HCT116 (cell line): Measurements from ENCODE around the gene NME9. TPM values are rescaled to one million over a fixed set of nuclear protein-coding genes. Genes with fewer than 3 reads are reported as not detected.

Experiments used
- ATAC-seq: fragments of 200-7000 bp; cut with Tn5 transposase; 2 replicates; pipeline ENCODE4 v1.9.1; 2020; ENCODE audit warnings: mild to moderate bottlenecking, moderate library complexity
- BruUV-seq: library from RNA; stranded (reverse); fragments of 400-500 nt; replicated peaks from 2 replicates; lab custom pipeline; 2021; lab: Mats Ljungman, UMichigan
- CTCF ChIA-PET: fragments of 300-600 bp; sonication (Branson Sonifier 250); formaldehyde crosslinking; loops from one replicate; lab custom pipeline; 2021; ENCODE audit warnings: antibody characterized with exemption; lab: Charles Lee
- POLR2A ChIA-PET: fragments of 300-600, 350-600 bp; sonication (Branson Sonifier 250); formaldehyde crosslinking; loops from one replicate; lab custom pipeline; 2021; ENCODE audit warnings: antibody characterized with exemption; lab: Charles Lee
- RAD21 ChIA-PET, 2 experiments: fragments of 300-600 bp; sonication (Branson Sonifier 250); formaldehyde crosslinking; loops; one replicate each; lab custom pipeline; 2023; ENCODE audit warnings: low total read pairs in 2 of 2; ENCODE audit not compliant: uncharacterized antibody in 2 of 2, unreplicated experiment in 2 of 2, low non-redundant PET in 1 of 2; lab: Charles Lee
- DNase-seq: peaks from one replicate; pipeline ENCODE4 v3.0.0-alpha.2; 2010; ENCODE audit warnings: low read depth, low spot score
- H2AFZ ChIP-seq: fragments of 200-600 bp; shearing (Covaris generic), sonication (generic); 2 replicates; pipeline ENCODE4 v1.6.1; 2017; ENCODE audit warnings: low read depth, mixed run types, mixed read lengths, antibody characterized with exemption, low read length; ENCODE audit not compliant: poor library complexity, severe bottlenecking
- H3K27ac ChIP-seq: 2 replicates; pipeline ENCODE4 v1.5.1; 2012; ENCODE audit warnings: low read depth, low read length
- H3K27me3 ChIP-seq: fragments of 200-600 bp; sonication (generic); 2 replicates; pipeline ENCODE4 v1.6.1; 2016; ENCODE audit warnings: mixed run types, low read length, mixed read lengths; ENCODE audit not compliant: insufficient read depth
- H3K36me3 ChIP-seq, 2 experiments: fragments of 200-500 bp in 1 of 2; fragments of 200-600 bp in 1 of 2; sonication (Bioruptor generic) in 1 of 2; sonication (generic) in 1 of 2; 2 replicates each; pipeline versions ENCODE4 v1.5.1 to v1.6.1; 2014 to 2016; ENCODE audit warnings: low read length in 2 of 2, inconsistent platforms in 1 of 2, mixed read lengths in 1 of 2, mixed run types in 1 of 2; ENCODE audit not compliant: insufficient read depth in 2 of 2, control insufficient read depth in 1 of 2
- H3K4me1 ChIP-seq, 2 experiments: fragments of 200-600 bp in 1 of 2; sonication (generic) in 1 of 2; 2 replicates each; pipeline versions ENCODE4 v1.5.1 to v1.6.1; 2012 to 2017; ENCODE audit warnings: low read length in 2 of 2, inconsistent platforms in 1 of 2, mild to moderate bottlenecking in 1 of 2, mixed read lengths in 1 of 2, mixed run types in 1 of 2, moderate library complexity in 1 of 2; ENCODE audit not compliant: insufficient read depth in 2 of 2, control insufficient read depth in 1 of 2
- H3K4me2 ChIP-seq: fragments of 200-600 bp; sonication (generic); 2 replicates; pipeline ENCODE4 v1.6.1; 2017; ENCODE audit warnings: mixed run types, low read length, mixed read lengths
- H3K4me3 ChIP-seq, 2 experiments: fragments of 200-600 bp in 1 of 2; sonication (generic) in 1 of 2; replicated peaks in 1 of 2; 2 replicates each; pipeline ENCODE4 v1.5.1; 2011 to 2016; ENCODE audit warnings: low read length in 2 of 2, control low read depth in 1 of 2, low read depth in 1 of 2, mild to moderate bottlenecking in 1 of 2, mixed read lengths in 1 of 2, mixed run types in 1 of 2
- H3K79me2 ChIP-seq: fragments of 200-600 bp; sonication (generic); 2 replicates; pipeline ENCODE4 v1.6.1; 2017; ENCODE audit warnings: mild to moderate bottlenecking, mixed run types, low read length, moderate library complexity, mixed read lengths; ENCODE audit not compliant: insufficient read depth
- H3K9ac ChIP-seq: fragments of 200-600 bp; sonication (generic); 2 replicates; pipeline ENCODE4 v1.6.1; 2016; ENCODE audit warnings: low read length, mixed read lengths
- H3K9me2 ChIP-seq: fragments of 200-600 bp; sonication (generic), shearing (Covaris generic); 2 replicates; pipeline ENCODE4 v1.6.1; 2017; ENCODE audit warnings: mixed run types, mild to moderate bottlenecking, moderate library complexity; ENCODE audit not compliant: insufficient read depth
- H3K9me3 ChIP-seq, 2 experiments: fragments of 200-500 bp in 1 of 2; fragments of 200-600 bp in 1 of 2; sonication (Bioruptor generic) in 1 of 2; sonication (generic) in 1 of 2; 2 replicates each; pipeline ENCODE4 v1.6.1; 2014 to 2017; ENCODE audit warnings: low read length in 2 of 2, mixed read lengths in 2 of 2, inconsistent platforms in 1 of 2, low read depth in 1 of 2, mild to moderate bottlenecking in 1 of 2, mixed run types in 1 of 2, moderate library complexity in 1 of 2; ENCODE audit not compliant: control insufficient read depth in 1 of 2, insufficient read depth in 1 of 2
- H4K20me1 ChIP-seq: fragments of 200-600 bp; sonication (generic), shearing (Covaris generic); 2 replicates; pipeline ENCODE4 v1.6.1; 2017; ENCODE audit warnings: mixed run types, mild to moderate bottlenecking, moderate library complexity; ENCODE audit not compliant: insufficient read depth
- CBX3 ChIP-seq: IDR thresholded peaks from 2 replicates; pipeline ENCODE4 v1.6.1; 2012; ENCODE audit warnings: low read depth
- CEBPB ChIP-seq: IDR thresholded peaks from 2 replicates; pipeline ENCODE4 v1.6.1; 2012; ENCODE audit warnings: low read depth
- EGR1 ChIP-seq: IDR thresholded peaks from 2 replicates; pipeline ENCODE4 v1.6.1; 2012; ENCODE audit warnings: low read depth
- EZH2phosphoT487 ChIP-seq: fragments of 200-600 bp; IDR thresholded peaks from 2 replicates; pipeline ENCODE4 v1.6.1; 2018; ENCODE audit warnings: antibody characterized with exemption, borderline replicate concordance
- FOSL1 ChIP-seq: IDR thresholded peaks from 2 replicates; pipeline ENCODE4 v1.6.1; 2012; ENCODE audit warnings: low read depth
- JUND ChIP-seq: IDR thresholded peaks from 2 replicates; pipeline ENCODE4 v1.6.1; 2012
- POLR2A ChIP-seq: IDR thresholded peaks from 2 replicates; pipeline ENCODE4 v1.7.0; 2011; ENCODE audit warnings: borderline replicate concordance; ENCODE audit not compliant: insufficient read depth, insufficient read length; ENCODE audit errors: extremely low read depth
- POLR2AphosphoS5 ChIP-seq: IDR thresholded peaks from 2 replicates; pipeline ENCODE4 v1.6.1; 2011; ENCODE audit warnings: mild to moderate bottlenecking, low read depth, low read length, moderate library complexity
- RAD21 ChIP-seq: IDR thresholded peaks from 2 replicates; pipeline ENCODE4 v1.6.1; 2012; ENCODE audit warnings: low read depth, mild to moderate bottlenecking
- SIN3A ChIP-seq: IDR thresholded peaks from 2 replicates; pipeline ENCODE4 v1.6.1; 2012; ENCODE audit warnings: low read depth
- SP1 ChIP-seq: IDR thresholded peaks from 2 replicates; pipeline ENCODE4 v1.6.1; 2012; ENCODE audit warnings: low read depth
- SRF ChIP-seq: IDR thresholded peaks from 2 replicates; pipeline ENCODE4 v1.6.1; 2012; ENCODE audit warnings: low read depth
- TCF7L2 ChIP-seq: IDR thresholded peaks from 2 replicates; pipeline ENCODE4 v1.7.0; 2011; ENCODE audit warnings: borderline replicate concordance, inconsistent platforms; ENCODE audit not compliant: insufficient read depth, insufficient read length; ENCODE audit errors: extremely low read depth
- ZBTB33 ChIP-seq: IDR thresholded peaks from 2 replicates; pipeline ENCODE4 v1.6.1; 2011; ENCODE audit warnings: mild to moderate bottlenecking, low read length, moderate library complexity; ENCODE audit not compliant: insufficient replicate concordance; ENCODE audit errors: extremely low read depth
- ZNF274 ChIP-seq: fragments of 200-500 bp; sonication (Bioruptor generic); IDR thresholded peaks from 2 replicates; pipeline ENCODE4 v1.6.1; 2014; ENCODE audit warnings: mild to moderate bottlenecking, low read depth, low read length, inconsistent platforms
- intact Hi-C: fragments of 100-400 bp; cut with micrococcal nuclease; formaldehyde crosslinking; loops from 2 replicates; pipeline ENCODE4 v1.10.0; 2022
- total RNA-seq: library from RNA; stranded (reverse); gene quantifications from one replicate; pipeline ENCODE4 v1.2.1, GENCODE V29; 2021; ENCODE audit not compliant: unreplicated experiment
- TF ChIP-seq, protein P1 (sequence below), 3 experiments: fragments of 200-600 bp in 1 of 3; sonication (generic) in 1 of 3; IDR thresholded peaks in 2 of 3; conservative IDR thresholded peaks in 1 of 3; 2 replicates each; pipeline ENCODE4 v1.5.1; 2012 to 2017; ENCODE audit warnings: low read depth in 2 of 3, low read length in 2 of 3, antibody characterized with exemption in 1 of 3, borderline replicate concordance in 1 of 3, control low read depth in 1 of 3, mild to moderate bottlenecking in 1 of 3, mixed read lengths in 1 of 3, mixed run types in 1 of 3, moderate library complexity in 1 of 3; ENCODE audit not compliant: insufficient read depth in 1 of 3
- TF ChIP-seq, protein P2 (sequence below): IDR thresholded peaks from 2 replicates; pipeline ENCODE4 v1.6.1; 2012

NME9 gene
- total RNA-seq, 1 experiment from 2014 or later, result 0.79 TPM

DNA sequence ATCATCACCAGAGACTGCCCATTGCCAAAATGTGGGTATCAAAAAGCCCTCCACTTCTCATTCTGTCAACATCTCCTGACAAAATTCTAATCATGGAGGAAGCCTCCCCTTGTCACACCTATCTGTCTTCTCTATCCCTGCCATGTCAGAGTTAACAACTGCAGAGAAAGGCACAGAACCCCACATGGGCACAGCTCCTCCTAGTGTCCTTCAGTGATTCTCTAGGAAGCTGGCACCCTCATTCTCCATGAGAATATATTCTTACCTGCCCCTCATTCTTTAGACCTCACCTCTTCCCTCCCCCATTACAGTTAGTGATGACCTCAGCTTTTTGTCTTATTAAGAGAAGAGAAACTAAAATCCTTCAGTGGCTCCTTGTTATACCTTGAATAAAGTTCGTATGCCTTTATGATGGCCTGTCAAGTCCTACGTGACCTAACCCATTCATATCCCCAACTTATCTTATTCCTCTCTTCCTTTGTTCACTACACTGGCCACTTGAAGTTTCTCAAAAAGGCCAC, 44.6 kb downstream of the NME9 start:
- Histone ChIP-seq H3K27me3 (no peaks in the 10 kb centered on the region), H2AFZ (no peak overlapping the region), H3K9me2 (no peaks in the 10 kb centered on the region), H3K9ac (no peak overlapping the region), H3K36me3 (peaks cover 5 to 9% of the 10 kb centered on the region in 2 experiments; a peak in 3 of 4 replicates), H3K79me2 (no peaks in the 10 kb centered on the region), H4K20me1 (no peaks in the 10 kb centered on the region), H3K27ac (no peak overlapping the region), H3K9me3 (no peaks in the 10 kb centered on the region), H3K4me1 (no peaks in the 10 kb centered on the region), H3K4me3 (no peak overlapping the region), H3K4me2 (no peak overlapping the region)
- ChIA-PET CTCF (no interaction called here), RAD21 (no interaction called here), POLR2A (no interaction called here)
- BruUV-seq, result no TSS peak
- peak; percentile 64 for ATAC-seq
- intact Hi-C loops, result no loop called here
- no peak for DNase-seq
- TF ChIP-seq, protein P1, sequence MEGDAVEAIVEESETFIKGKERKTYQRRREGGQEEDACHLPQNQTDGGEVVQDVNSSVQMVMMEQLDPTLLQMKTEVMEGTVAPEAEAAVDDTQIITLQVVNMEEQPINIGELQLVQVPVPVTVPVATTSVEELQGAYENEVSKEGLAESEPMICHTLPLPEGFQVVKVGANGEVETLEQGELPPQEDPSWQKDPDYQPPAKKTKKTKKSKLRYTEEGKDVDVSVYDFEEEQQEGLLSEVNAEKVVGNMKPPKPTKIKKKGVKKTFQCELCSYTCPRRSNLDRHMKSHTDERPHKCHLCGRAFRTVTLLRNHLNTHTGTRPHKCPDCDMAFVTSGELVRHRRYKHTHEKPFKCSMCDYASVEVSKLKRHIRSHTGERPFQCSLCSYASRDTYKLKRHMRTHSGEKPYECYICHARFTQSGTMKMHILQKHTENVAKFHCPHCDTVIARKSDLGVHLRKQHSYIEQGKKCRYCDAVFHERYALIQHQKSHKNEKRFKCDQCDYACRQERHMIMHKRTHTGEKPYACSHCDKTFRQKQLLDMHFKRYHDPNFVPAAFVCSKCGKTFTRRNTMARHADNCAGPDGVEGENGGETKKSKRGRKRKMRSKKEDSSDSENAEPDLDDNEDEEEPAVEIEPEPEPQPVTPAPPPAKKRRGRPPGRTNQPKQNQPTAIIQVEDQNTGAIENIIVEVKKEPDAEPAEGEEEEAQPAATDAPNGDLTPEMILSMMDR (IDR thresholded peaks at IDR 0.05 in 2 of 3, conservative IDR thresholded peaks at IDR 0.05 in 1 of 3; ENCODE audit: borderline replicate concordance in 1 of 3, insufficient read depth in 1 of 3, low read depth in 2 of 3, low read length in 2 of 3), result peak; percentile 13 to 36 (median 28); a peak in 4 of 6 replicates
- TF ChIP-seq RAD21 (peak; percentile 36; the same call in 1 of the 2 replicates), EGR1 (no peak)

- TF ChIP-seq EGR1 (no peak), ZNF274 (no peak), RAD21 (no peak), POLR2AphosphoS5 (no peak), TCF7L2 (no peak), SRF (no peak), SP1 (no peak), SIN3A (no peak), JUND (no peak), POLR2A (no peak), ZBTB33 (no peak), CBX3 (no peak), CEBPB (no peak), FOSL1 (no peak), EZH2phosphoT487 (no peak)
- TF ChIP-seq, protein P2, sequence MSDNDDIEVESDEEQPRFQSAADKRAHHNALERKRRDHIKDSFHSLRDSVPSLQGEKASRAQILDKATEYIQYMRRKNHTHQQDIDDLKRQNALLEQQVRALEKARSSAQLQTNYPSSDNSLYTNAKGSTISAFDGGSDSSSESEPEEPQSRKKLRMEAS, result no peak
- TF ChIP-seq, all 23 proteins: peak for 0
- Histone ChIP-seq H2AFZ (no peak overlapping the region), H3K27me3 (no peaks in the 10 kb centered on the region), H3K9ac (no peak overlapping the region), H4K20me1 (no peaks in the 10 kb centered on the region), H3K9me2 (no peaks in the 10 kb centered on the region), H3K4me2 (no peak overlapping the region), H3K36me3 (peaks cover 5 to 9% of the 10 kb centered on the region in 2 experiments; a peak in 3 of 4 replicates), H3K79me2 (no peaks in the 10 kb centered on the region), H3K9me3 (no peaks in the 10 kb centered on the region), H3K27ac (no peak overlapping the region), H3K4me1 (no peaks in the 10 kb centered on the region), H3K4me3 (no peak overlapping the region)
- POLR2A ChIA-PET, result no interaction called here
- DNase-seq (no peak), ATAC-seq (no peak)
- CTCF ChIA-PET, result interaction anchor here (1.3 kb wide), 1 partner anchor 12 kb away, joined by 3 read pairs; no protein-coding TSS in a partner anchor
- no TSS peak for BruUV-seq
- RAD21 ChIA-PET, result no interaction called here
- intact Hi-C loops, result no loop called here
Measured at GRCh38 chr3:138284079-138284478, 45.6 kb downstream of the NME9 start.
